Measurements from ENCODE around the gene CTR9. TPM values are rescaled to one million over a fixed set of nuclear protein-coding genes. Genes with fewer than 3 reads are reported as not detected.
A peak's percentile ranks its signal among the peaks of the same experiment; 100 is the strongest.

Gene CTR9
- 10 to 100 TPM; 33.9 to 37.4 TPM for total RNA-seq

GRCh38 chr11:10750838-10751580 is at the start of gene CTR9:
Gene CTR9 (plus strand): TSS chr11:10751246. CDS start chr11:10751413, 167 bp downstream.
- Histone ChIP-seq H3K36me3 (no peaks in the 10 kb centered on the region), H3K4me1 (no peaks in the 10 kb centered on the region), H3K4me3 (peak within 1 kb of the TSS; percentile 64), H3K27me3 (no peaks in the 10 kb centered on the region), H3K9ac (ENCODE audit: low read depth in 2 of 2, low read length in 2 of 2) (peak within 1 kb of the TSS; percentile 84 to 85), H3K27ac (peak within 1 kb of the TSS; percentile 91), H3K9me3 (no peaks in the 10 kb centered on the region)
- DNase-seq: peak; percentile 96
- intact Hi-C loops (cut with DNase I): no loop called here
- no peak for TF ChIP-seq CTCF (IDR thresholded peaks at IDR 0.05)

GRCh38 chr11:10701982-10702381 is 49.1 kb upstream of the CTR9 start:
- H3K27me3 ChIP-seq: no peaks in the 10 kb centered on the region
- H3K36me3 ChIP-seq: no peaks in the 10 kb centered on the region
- no peaks in the 10 kb centered on the region for H3K4me1 ChIP-seq
- DNase-seq: no peak
- intact Hi-C loops (cut with DNase I): no loop called here
- H3K9ac ChIP-seq (ENCODE audit: low read depth in 2 of 2, low read length in 2 of 2): no peak overlapping the region
- no peak overlapping the region for H3K27ac ChIP-seq
- TF ChIP-seq CTCF (IDR thresholded peaks at IDR 0.05): no peak
- H3K9me3 ChIP-seq: no peaks in the 10 kb centered on the region
- H3K4me3 ChIP-seq: no peak overlapping the region

- intact Hi-C loops (cut with DNase I): no loop called here
- Histone ChIP-seq H3K9me3 (no peaks in the 10 kb centered on the region), H3K4me1 (no peaks in the 10 kb centered on the region), H3K9ac (ENCODE audit: low read depth in 2 of 2, low read length in 2 of 2) (no peak overlapping the region), H3K27me3 (no peaks in the 10 kb centered on the region), H3K4me3 (no peak overlapping the region), H3K27ac (no peak overlapping the region), H3K36me3 (no peaks in the 10 kb centered on the region)
- no peak for DNase-seq
- no peak for TF ChIP-seq CTCF (IDR thresholded peaks at IDR 0.05)
These were observed 42.9 kb upstream of the CTR9 start for GRCh38 chr11:10708131-10708530.

GRCh38 chr11:10709299-10710086 is 41.6 kb upstream of the CTR9 start:
- Histone ChIP-seq H3K27me3 (no peaks in the 10 kb centered on the region), H3K36me3 (no peaks in the 10 kb centered on the region), H3K9ac (ENCODE audit: low read depth in 2 of 2, low read length in 2 of 2) (no peak overlapping the region), H3K4me3 (no peak overlapping the region), H3K4me1 (no peaks in the 10 kb centered on the region), H3K27ac (peak overlapping the region; percentile 16), H3K9me3 (no peaks in the 10 kb centered on the region)
- no peak for DNase-seq
- no peak for TF ChIP-seq CTCF (IDR thresholded peaks at IDR 0.05)
- intact Hi-C loops (cut with DNase I): no loop called here

- no peaks in the 10 kb centered on the region for H3K36me3 ChIP-seq
- H3K9me3 ChIP-seq: no peaks in the 10 kb centered on the region
- DNase-seq: no peak
- H3K4me3 ChIP-seq: no peak overlapping the region
- no peak for TF ChIP-seq CTCF (IDR thresholded peaks at IDR 0.05)
- H3K27me3 ChIP-seq: no peaks in the 10 kb centered on the region
- intact Hi-C loops (cut with DNase I): no loop called here
- H3K27ac ChIP-seq: no peak overlapping the region
- no peak overlapping the region for H3K9ac ChIP-seq (ENCODE audit: low read depth in 2 of 2, low read length in 2 of 2)
- no peaks in the 10 kb centered on the region for H3K4me1 ChIP-seq
These were observed 35.5 kb upstream of the CTR9 start for GRCh38 chr11:10715571-10715970.
